ENCODE data around the gene PDIA3.
A peak's percentile ranks its signal among the peaks of the same experiment; 100 is the strongest.
"Not testable (repeated sequence)": the region's sequence is repeated elsewhere in the genome, so short reads cannot be mapped to it uniquely, and the experiment has no call there.

The PDIA3 gene

DNA sequence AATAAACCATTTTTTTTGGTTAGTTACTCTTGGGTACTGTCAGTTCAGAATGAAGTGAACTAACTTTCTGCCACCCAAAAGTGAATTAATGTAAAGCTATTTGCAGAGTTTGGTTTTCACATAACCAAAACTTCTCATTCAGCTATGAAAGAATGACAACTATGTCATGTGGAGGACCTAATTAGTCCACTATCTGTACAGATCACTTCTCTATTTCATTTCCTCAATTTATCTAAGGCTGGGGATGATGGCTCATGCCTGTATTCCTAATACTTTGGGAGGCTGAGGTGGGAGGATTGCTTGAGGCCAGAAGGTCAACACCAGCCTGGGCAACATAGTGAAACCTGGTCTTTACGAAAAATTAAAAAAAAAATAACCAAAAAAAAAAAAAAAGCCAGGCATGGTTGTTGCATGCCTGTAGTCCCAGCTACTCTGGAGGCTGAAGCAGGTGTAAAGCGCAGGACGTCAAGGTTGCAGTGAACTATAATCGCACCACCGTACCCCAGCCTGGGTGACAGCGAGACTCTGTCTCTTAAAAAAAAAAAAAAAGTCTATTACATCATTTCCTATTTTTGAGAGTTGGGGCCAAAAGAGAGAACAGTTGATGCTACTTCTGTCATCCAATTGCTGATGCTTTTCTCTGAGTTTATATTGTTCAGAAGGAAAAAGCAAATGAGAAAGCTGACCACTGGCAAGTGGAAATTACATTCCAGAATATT lies 62.9 kb downstream of the PDIA3 start:
- Histone ChIP-seq H3K36me3 (ENCODE audit: low read length) (peaks cover 32% of the 10 kb centered on the region), H3K79me2 (ENCODE audit: insufficient read depth, low read length) (0 out of 2 replicates have a peak, but pooled peaks cover 3% of the 10 kb centered on the region), H3K4me3 (ENCODE audit: insufficient read depth, low read length, poor library complexity, severe bottlenecking) (peak overlapping the region; percentile 33), H3K27ac (ENCODE audit: low read depth, low read length) (peak overlapping the region; percentile 99), H3K9me2 (replicated peaks; ENCODE audit: insufficient read depth, low read length) (no peaks in the 10 kb centered on the region), H3K27me3 (ENCODE audit: low read length) (no peaks in the 10 kb centered on the region), H2AFZ (ENCODE audit: low read depth, low read length, severe bottlenecking) (no peak overlapping the region), H3K9ac (ENCODE audit: low read length) (peak overlapping the region; percentile 57), H3K4me2 (ENCODE audit: low read depth, low read length, poor library complexity, severe bottlenecking) (peak overlapping the region; percentile 83), H3K9me3 (ENCODE audit: insufficient read depth, low read length) (no peaks in the 10 kb centered on the region), H3F3A (ENCODE audit: insufficient read depth) (peaks cover 58% of the 10 kb centered on the region), H4K20me1 (ENCODE audit: low read depth, low read length) (no peaks in the 10 kb centered on the region)
- no peak for TF ChIP-seq EZH2phosphoT487 (conservative IDR thresholded peaks at IDR 0.05; ENCODE audit: low read length)
- TF ChIP-seq, protein P1, sequence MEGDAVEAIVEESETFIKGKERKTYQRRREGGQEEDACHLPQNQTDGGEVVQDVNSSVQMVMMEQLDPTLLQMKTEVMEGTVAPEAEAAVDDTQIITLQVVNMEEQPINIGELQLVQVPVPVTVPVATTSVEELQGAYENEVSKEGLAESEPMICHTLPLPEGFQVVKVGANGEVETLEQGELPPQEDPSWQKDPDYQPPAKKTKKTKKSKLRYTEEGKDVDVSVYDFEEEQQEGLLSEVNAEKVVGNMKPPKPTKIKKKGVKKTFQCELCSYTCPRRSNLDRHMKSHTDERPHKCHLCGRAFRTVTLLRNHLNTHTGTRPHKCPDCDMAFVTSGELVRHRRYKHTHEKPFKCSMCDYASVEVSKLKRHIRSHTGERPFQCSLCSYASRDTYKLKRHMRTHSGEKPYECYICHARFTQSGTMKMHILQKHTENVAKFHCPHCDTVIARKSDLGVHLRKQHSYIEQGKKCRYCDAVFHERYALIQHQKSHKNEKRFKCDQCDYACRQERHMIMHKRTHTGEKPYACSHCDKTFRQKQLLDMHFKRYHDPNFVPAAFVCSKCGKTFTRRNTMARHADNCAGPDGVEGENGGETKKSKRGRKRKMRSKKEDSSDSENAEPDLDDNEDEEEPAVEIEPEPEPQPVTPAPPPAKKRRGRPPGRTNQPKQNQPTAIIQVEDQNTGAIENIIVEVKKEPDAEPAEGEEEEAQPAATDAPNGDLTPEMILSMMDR (IDR thresholded peaks at IDR 0.05; ENCODE audit: insufficient read depth, low read length, poor library complexity, severe bottlenecking): no peak

DNA sequence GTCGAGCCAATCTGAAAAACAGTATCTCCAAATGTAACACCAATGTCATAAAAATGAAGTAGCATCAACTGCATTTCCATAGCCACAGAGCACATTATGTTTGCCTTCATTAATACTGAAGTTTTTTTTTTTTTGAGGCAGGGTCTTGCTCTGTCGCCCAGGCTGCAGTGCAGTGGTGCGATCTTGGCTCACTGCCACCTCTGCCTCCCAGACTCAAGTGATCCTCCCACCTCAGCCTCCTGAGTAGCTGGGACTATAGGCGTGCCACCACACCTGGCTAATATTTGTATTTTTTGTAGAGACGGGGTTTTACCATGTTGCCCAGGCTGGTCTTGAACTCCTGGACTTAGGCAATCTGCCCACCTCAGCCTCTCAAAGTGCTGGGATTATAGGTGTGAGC lies 68.8 kb downstream of the PDIA3 start:
- not testable (repeated sequence) for H3K27ac ChIP-seq (ENCODE audit: low read depth, low read length)

DNA sequence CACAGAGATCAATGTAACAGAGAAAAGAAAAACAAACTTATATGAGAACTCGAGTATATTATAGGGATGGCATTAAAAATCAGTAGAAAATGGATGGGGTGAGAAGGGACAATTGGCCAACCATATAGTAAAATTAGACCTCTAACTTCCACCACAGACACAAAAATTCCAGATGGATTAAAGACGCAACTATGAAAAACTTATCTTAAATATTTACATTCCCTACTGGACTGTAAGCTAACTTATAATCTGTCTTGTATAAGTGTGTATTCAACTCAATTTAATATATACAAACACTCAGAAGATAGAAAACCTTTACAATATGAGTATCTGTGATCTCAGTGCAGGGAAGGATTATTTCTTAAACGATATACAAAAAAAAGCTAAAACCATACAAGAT lies 75.3 kb downstream of the PDIA3 start:
- Histone ChIP-seq H3K27ac (ENCODE audit: low read depth, low read length) (peak overlapping the region; percentile 19), H3F3A (ENCODE audit: insufficient read depth) (peaks cover 19% of the 10 kb centered on the region), H3K27me3 (ENCODE audit: low read length) (no peaks in the 10 kb centered on the region), H3K9ac (ENCODE audit: low read length) (peak overlapping the region; percentile 39; the same call in 1 of the 2 replicates), H3K4me2 (ENCODE audit: low read depth, low read length, poor library complexity, severe bottlenecking) (peak overlapping the region; percentile 95), H4K20me1 (ENCODE audit: low read depth, low read length) (peaks cover 3% of the 10 kb centered on the region; the same call in 1 of the 2 replicates), H3K9me2 (replicated peaks; ENCODE audit: insufficient read depth, low read length) (no peaks in the 10 kb centered on the region), H3K79me2 (ENCODE audit: insufficient read depth, low read length) (peaks cover 84% of the 10 kb centered on the region), H3K4me3 (ENCODE audit: insufficient read depth, low read length, poor library complexity, severe bottlenecking) (peak overlapping the region; percentile 51), H3K9me3 (ENCODE audit: insufficient read depth, low read length) (no peaks in the 10 kb centered on the region), H2AFZ (ENCODE audit: low read depth, low read length, severe bottlenecking) (no peak overlapping the region), H3K36me3 (ENCODE audit: low read length) (peaks cover 21% of the 10 kb centered on the region)
- TF ChIP-seq EZH2phosphoT487 (conservative IDR thresholded peaks at IDR 0.05; ENCODE audit: low read length): no peak
- TF ChIP-seq, protein P1 (IDR thresholded peaks at IDR 0.05; ENCODE audit: insufficient read depth, low read length, poor library complexity, severe bottlenecking): no peak

More for the DNA sequence above, 68.8 kb downstream of the PDIA3 start:
- H4K20me1 ChIP-seq (ENCODE audit: low read depth, low read length); H3K9me3 ChIP-seq (ENCODE audit: insufficient read depth, low read length); H3K4me2 ChIP-seq (ENCODE audit: low read depth, low read length, poor library complexity, severe bottlenecking); H3K9ac ChIP-seq (ENCODE audit: low read length); H3K4me3 ChIP-seq (ENCODE audit: insufficient read depth, low read length, poor library complexity, severe bottlenecking); H3K9me2 ChIP-seq (replicated peaks; ENCODE audit: insufficient read depth, low read length); H3K27me3 ChIP-seq (ENCODE audit: low read length); H2AFZ ChIP-seq (ENCODE audit: low read depth, low read length, severe bottlenecking): not testable (repeated sequence)
- Histone ChIP-seq H3K36me3 (ENCODE audit: low read length) (peaks cover 41% of the 10 kb centered on the region), H3F3A (ENCODE audit: insufficient read depth) (peaks cover 12% of the 10 kb centered on the region), H3K79me2 (ENCODE audit: insufficient read depth, low read length) (peaks cover 40% of the 10 kb centered on the region)
